Measurements from ENCODE around the gene SLC25A29.

The SLC25A29 gene

GRCh38 chr14:100306101-100306997, at the start of gene SLC25A29:
Gene SLC25A29, minus strand, starts transcription at chr14:100306444. Its CDS starts 212 bp downstream, at chr14:100306232.
- H3K27ac ChIP-seq (ENCODE audit: extremely low read depth, low read depth, low read length), result peak within 1 kb of the TSS; percentile 60; the same call in 1 of the 2 replicates
- H3K36me3 ChIP-seq (ENCODE audit: control insufficient read depth in 2 of 2, insufficient read depth in 1 of 2, low read length in 2 of 2), result no peaks in the 10 kb centered on the region
- ChIA-PET CTCF (no interaction called here), POLR2A (no interaction called here)
- H3K9me3 ChIP-seq (ENCODE audit: control insufficient read depth, insufficient read depth, low read depth, low read length), result no peaks in the 10 kb centered on the region
- H3K4me3 ChIP-seq (ENCODE audit: low read depth, low read length), result peak within 1 kb of the TSS; percentile 71
- H3K4me1 ChIP-seq (ENCODE audit: control insufficient read depth, insufficient read depth, low read length), result peaks cover 2% of the 10 kb centered on the region; the same call in 1 of the 2 replicates
- TF ChIP-seq ZXDB (tag by site-specific recombination; IDR thresholded peaks at IDR 0.05) (0 out of 2 replicates have a peak, but pooled peaks have one; percentile 42), MYNN (tag by site-specific recombination; IDR thresholded peaks at IDR 0.05; ENCODE audit: borderline replicate concordance) (no peak), ZSCAN30 (tag by site-specific recombination; IDR thresholded peaks at IDR 0.05) (0 out of 2 replicates have a peak, but pooled peaks have one; percentile 44), ZNF423 (tag by site-specific recombination; IDR thresholded peaks at IDR 0.05) (no peak), ZNF24 (tag by site-specific recombination; IDR thresholded peaks at IDR 0.05) (no peak), ZBTB10 (tag by site-specific recombination; IDR thresholded peaks at IDR 0.05) (no peak), ZNF501 (tag by site-specific recombination; IDR thresholded peaks at IDR 0.05) (peak; percentile 62; the same call in 1 of the 2 replicates), ZNF660 (tag by site-specific recombination; IDR thresholded peaks at IDR 0.05) (0 out of 2 replicates have a peak, but pooled peaks have one; percentile 26), ZFP69B (tag by site-specific recombination; IDR thresholded peaks at IDR 0.05) (peak; percentile 52; the same call in 1 of the 2 replicates), SP3 (tag by site-specific recombination; IDR thresholded peaks at IDR 0.05) (peak; percentile 26; the same call in 1 of the 2 replicates), BCL11B (tag by site-specific recombination; IDR thresholded peaks at IDR 0.05; ENCODE audit: low read depth) (peak; percentile 36; the same call in 1 of the 2 replicates), TCF7L2 (IDR thresholded peaks at IDR 0.05; ENCODE audit: borderline replicate concordance, low read depth, low read length) (no peak), ZNF274 (IDR thresholded peaks at IDR 0.05; ENCODE audit: low read length) (no peak), ZNF274 (tag by site-specific recombination; IDR thresholded peaks at IDR 0.05; ENCODE audit: borderline replicate concordance) (no peak), KLF16 (tag by site-specific recombination; IDR thresholded peaks at IDR 0.05) (no peak; the same call in 1 of the 2 replicates), ZNF324 (tag by site-specific recombination; IDR thresholded peaks at IDR 0.05) (no peak), PRDM1 (tag by site-specific recombination; IDR thresholded peaks at IDR 0.05) (no peak), ZNF600 (tag by site-specific recombination; IDR thresholded peaks at IDR 0.05) (peak; percentile 73; the same call in 1 of the 2 replicates), ZBTB6 (tag by site-specific recombination; IDR thresholded peaks at IDR 0.05) (no peak), PATZ1 (tag by site-specific recombination; IDR thresholded peaks at IDR 0.05) (peak; percentile 32; the same call in 1 of the 2 replicates), YY2 (tag by site-specific recombination; IDR thresholded peaks at IDR 0.05) (no peak), ZNF580 (tag by site-specific recombination; IDR thresholded peaks at IDR 0.05) (no peak), GLIS2 (tag by site-specific recombination; IDR thresholded peaks at IDR 0.05) (peak; percentile 68), ZNF223 (tag by site-specific recombination; IDR thresholded peaks at IDR 0.05) (no peak), ZNF777 (tag by site-specific recombination; IDR thresholded peaks at IDR 0.05; ENCODE audit: borderline replicate concordance) (no peak), ZNF157 (tag by site-specific recombination; IDR thresholded peaks at IDR 0.05) (no peak), ZNF121 (tag by site-specific recombination; IDR thresholded peaks at IDR 0.05) (no peak), AEBP2 (tag by site-specific recombination; IDR thresholded peaks at IDR 0.05; ENCODE audit: borderline replicate concordance) (no peak), KLF9 (tag by site-specific recombination; IDR thresholded peaks at IDR 0.05; ENCODE audit: low read depth) (no peak; the same call in 1 of the 2 replicates)
